ENCODE results near the gene CCDC112.
A peak's percentile ranks its signal among the peaks of the same experiment; 100 is the strongest.

CCDC112 gene

GRCh38 chr5:115291397-115291796, 5.1 kb downstream of the CCDC112 start:
- H3K27me3 ChIP-seq (ENCODE audit: control insufficient read depth, insufficient read depth, low read length): no peaks in the 10 kb centered on the region
- H3K4me1 ChIP-seq (ENCODE audit: control insufficient read depth, insufficient read depth, low read length): no peaks in the 10 kb centered on the region
- 0 out of 2 replicates have a peak, but pooled peaks cover 3% of the 10 kb centered on the region for H3K36me3 ChIP-seq (ENCODE audit: control insufficient read depth, insufficient read depth, low read length)
- H3K9me3 ChIP-seq (ENCODE audit: control insufficient read depth, insufficient read depth, low read depth, low read length): peaks cover 12% of the 10 kb centered on the region; the same call in 1 of the 2 replicates
- H3K9ac ChIP-seq (ENCODE audit: low read length): no peak overlapping the region
- no peak overlapping the region for H3K27ac ChIP-seq (ENCODE audit: low read depth, low read length)
- no peak overlapping the region for H3K4me3 ChIP-seq (ENCODE audit: low read depth, low read length)

- no peak overlapping the region for H3K4me3 ChIP-seq (ENCODE audit: low read depth, low read length)
- H3K9me3 ChIP-seq (ENCODE audit: control insufficient read depth, insufficient read depth, low read depth, low read length): peaks cover 12% of the 10 kb centered on the region; the same call in 1 of the 2 replicates
- H3K27me3 ChIP-seq (ENCODE audit: control insufficient read depth, insufficient read depth, low read length): no peaks in the 10 kb centered on the region
- no peak overlapping the region for H3K27ac ChIP-seq (ENCODE audit: low read depth, low read length)
- H3K36me3 ChIP-seq (ENCODE audit: control insufficient read depth, insufficient read depth, low read length): 0 out of 2 replicates have a peak, but pooled peaks cover 3% of the 10 kb centered on the region
- H3K9ac ChIP-seq (ENCODE audit: low read length): no peak overlapping the region
- H3K4me1 ChIP-seq (ENCODE audit: control insufficient read depth, insufficient read depth, low read length): no peaks in the 10 kb centered on the region
Observed at GRCh38 chr5:115289104-115289503, 7.3 kb downstream of the CCDC112 start.

- Histone ChIP-seq H3K36me3 (ENCODE audit: control insufficient read depth, insufficient read depth, low read length) (no peaks in the 10 kb centered on the region), H3K27ac (ENCODE audit: low read depth, low read length) (no peak overlapping the region), H3K4me1 (ENCODE audit: control insufficient read depth, insufficient read depth, low read length) (no peaks in the 10 kb centered on the region), H3K4me3 (ENCODE audit: low read depth, low read length) (no peak overlapping the region), H3K27me3 (ENCODE audit: control insufficient read depth, insufficient read depth, low read length) (no peaks in the 10 kb centered on the region), H3K9me3 (ENCODE audit: control insufficient read depth, insufficient read depth, low read depth, low read length) (no peaks in the 10 kb centered on the region), H3K9ac (ENCODE audit: low read length) (no peak overlapping the region)
Observed at GRCh38 chr5:115284021-115284420, 12.4 kb downstream of the CCDC112 start.

- H3K4me1 ChIP-seq (ENCODE audit: control insufficient read depth, insufficient read depth, low read length): no peaks in the 10 kb centered on the region
- H3K4me3 ChIP-seq (ENCODE audit: low read depth, low read length): no peak overlapping the region
- no peak overlapping the region for H3K27ac ChIP-seq (ENCODE audit: low read depth, low read length)
- H3K36me3 ChIP-seq (ENCODE audit: control insufficient read depth, insufficient read depth, low read length): no peaks in the 10 kb centered on the region
- no peaks in the 10 kb centered on the region for H3K27me3 ChIP-seq (ENCODE audit: control insufficient read depth, insufficient read depth, low read length)
- H3K9ac ChIP-seq (ENCODE audit: low read length): no peak overlapping the region
- H3K9me3 ChIP-seq (ENCODE audit: control insufficient read depth, insufficient read depth, low read depth, low read length): no peaks in the 10 kb centered on the region
Observed at GRCh38 chr5:115282131-115282530, 14.3 kb downstream of the CCDC112 start.

DNA sequence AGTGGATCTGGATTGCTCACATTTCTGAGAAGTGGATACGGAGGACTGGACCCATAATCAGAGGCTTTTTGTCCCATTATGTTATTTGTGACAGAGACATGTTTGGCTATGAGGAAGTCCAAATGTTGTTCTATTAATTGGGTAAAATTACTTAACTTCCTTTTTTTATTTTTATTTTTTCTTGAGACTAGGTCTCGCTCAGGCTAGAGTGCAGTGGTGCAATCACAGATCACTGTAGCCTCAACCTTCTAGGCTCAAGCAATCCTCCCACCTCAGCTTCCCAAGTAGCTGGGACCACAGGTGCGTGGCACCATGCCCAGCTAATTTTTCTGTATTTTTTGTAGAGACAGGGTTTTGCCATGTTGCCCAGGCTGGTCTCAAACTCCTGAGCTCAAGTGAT, 21.9 kb downstream of the CCDC112 start:
- Histone ChIP-seq H3K4me3 (ENCODE audit: low read depth, low read length) (no peak overlapping the region), H3K27me3 (ENCODE audit: control insufficient read depth, insufficient read depth, low read length) (no peaks in the 10 kb centered on the region), H3K27ac (ENCODE audit: low read depth, low read length) (no peak overlapping the region), H3K4me1 (ENCODE audit: control insufficient read depth, insufficient read depth, low read length) (no peaks in the 10 kb centered on the region), H3K9me3 (ENCODE audit: control insufficient read depth, insufficient read depth, low read depth, low read length) (no peaks in the 10 kb centered on the region), H3K36me3 (ENCODE audit: control insufficient read depth, insufficient read depth, low read length) (peaks cover 43% of the 10 kb centered on the region), H3K9ac (ENCODE audit: low read length) (no peak overlapping the region)

DNA sequence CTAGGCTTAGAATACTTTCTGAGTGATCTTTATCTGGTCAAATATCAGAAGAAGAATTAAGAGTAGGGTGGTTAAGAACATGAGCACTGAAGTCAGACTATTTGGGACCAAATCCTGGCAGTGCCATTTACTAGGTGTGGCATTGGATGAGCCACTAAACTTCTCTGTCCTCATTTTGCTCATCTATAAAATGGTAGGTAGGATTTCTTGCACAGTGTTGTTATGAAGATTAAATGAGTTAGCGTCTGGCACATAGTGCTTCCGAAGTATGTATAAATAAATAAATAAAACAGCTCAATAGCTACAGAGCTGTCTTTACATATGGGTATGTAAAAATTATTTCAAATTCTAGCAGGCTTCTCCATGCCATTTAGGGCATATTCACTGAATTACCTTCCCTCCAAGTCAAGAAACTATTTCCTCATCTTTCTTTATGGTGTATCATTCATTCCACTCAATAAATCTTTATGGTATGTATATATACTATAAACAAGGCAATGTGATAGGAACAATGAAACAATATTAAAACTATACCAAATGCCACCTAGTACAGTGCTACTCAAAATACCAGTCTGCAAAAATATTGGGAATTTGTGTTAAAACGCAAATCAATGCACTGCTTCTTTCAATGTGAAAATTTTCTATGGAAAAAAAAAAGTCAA, 24.0 kb downstream of the CCDC112 start:
- Histone ChIP-seq H3K27me3 (ENCODE audit: control insufficient read depth, insufficient read depth, low read length) (no peaks in the 10 kb centered on the region), H3K36me3 (ENCODE audit: control insufficient read depth, insufficient read depth, low read length) (peaks cover 59% of the 10 kb centered on the region), H3K27ac (ENCODE audit: low read depth, low read length) (no peak overlapping the region), H3K4me3 (ENCODE audit: low read depth, low read length) (no peak overlapping the region), H3K4me1 (ENCODE audit: control insufficient read depth, insufficient read depth, low read length) (no peaks in the 10 kb centered on the region), H3K9me3 (ENCODE audit: control insufficient read depth, insufficient read depth, low read depth, low read length) (no peaks in the 10 kb centered on the region), H3K9ac (ENCODE audit: low read length) (no peak overlapping the region)

DNA sequence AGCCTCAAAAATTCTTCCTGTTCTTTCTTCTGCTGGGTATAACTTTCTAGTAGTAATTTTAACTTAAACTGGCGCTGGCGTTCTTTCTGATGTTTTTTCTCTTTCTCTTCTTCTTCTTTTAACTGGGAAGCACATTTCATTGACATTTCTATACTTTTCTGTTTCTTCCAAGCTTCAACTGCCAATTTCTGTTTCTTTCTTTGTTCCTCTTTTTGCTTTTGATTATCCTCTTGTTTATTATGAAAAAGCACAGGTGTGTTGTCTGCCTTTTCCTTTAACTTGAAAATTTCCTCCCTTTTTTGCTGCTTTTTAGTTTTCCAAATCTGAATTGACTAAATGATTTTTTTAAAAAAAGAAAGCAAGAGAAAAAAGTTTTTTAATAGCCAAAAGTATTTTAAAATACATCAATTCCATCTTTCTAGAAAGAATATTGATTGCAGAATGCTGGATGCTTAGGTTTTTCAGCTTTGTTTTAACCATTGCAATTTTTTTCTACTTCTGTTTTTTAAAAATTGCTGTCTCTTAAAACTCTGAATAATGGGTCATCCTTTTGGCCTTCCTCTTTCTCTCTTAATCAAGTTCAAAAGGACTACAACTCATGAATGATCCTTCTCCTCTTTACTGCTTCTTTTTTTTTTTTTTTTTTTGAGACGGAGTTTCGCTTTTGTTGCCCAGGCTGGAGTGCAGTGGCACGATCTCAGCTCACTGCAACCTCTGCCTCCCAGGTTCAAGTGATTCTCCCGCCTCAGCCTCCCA, 25.0 kb downstream of the CCDC112 start:
- Histone ChIP-seq H3K4me1 (ENCODE audit: control insufficient read depth, insufficient read depth, low read length) (no peaks in the 10 kb centered on the region), H3K9me3 (ENCODE audit: control insufficient read depth, insufficient read depth, low read depth, low read length) (no peaks in the 10 kb centered on the region), H3K9ac (ENCODE audit: low read length) (no peak overlapping the region), H3K27ac (ENCODE audit: low read depth, low read length) (no peak overlapping the region), H3K27me3 (ENCODE audit: control insufficient read depth, insufficient read depth, low read length) (no peaks in the 10 kb centered on the region), H3K36me3 (ENCODE audit: control insufficient read depth, insufficient read depth, low read length) (peaks cover 63% of the 10 kb centered on the region), H3K4me3 (ENCODE audit: low read depth, low read length) (no peak overlapping the region)

DNA sequence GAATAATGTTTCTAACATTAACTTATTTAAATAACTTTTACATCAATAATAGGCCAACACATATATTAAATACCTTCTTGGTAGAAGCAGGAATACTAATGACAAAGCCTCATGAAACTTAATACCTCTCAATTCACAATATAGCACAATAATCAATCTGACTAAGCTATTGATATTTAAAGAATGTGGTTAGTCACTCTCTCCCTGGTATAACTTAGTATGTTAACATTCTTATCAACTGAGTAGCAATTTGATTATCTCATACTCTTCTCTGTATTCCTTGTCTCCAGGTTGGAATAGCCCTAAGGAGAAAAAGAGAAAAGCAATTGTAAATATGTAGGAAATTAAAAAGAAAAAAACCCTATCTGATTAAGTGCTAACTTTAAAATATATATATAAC, 28.8 kb downstream of the CCDC112 start:
- no peak overlapping the region for H3K9ac ChIP-seq (ENCODE audit: low read length)
- H3K9me3 ChIP-seq (ENCODE audit: control insufficient read depth, insufficient read depth, low read depth, low read length): no peaks in the 10 kb centered on the region
- H3K27ac ChIP-seq (ENCODE audit: low read depth, low read length): no peak overlapping the region
- H3K4me3 ChIP-seq (ENCODE audit: low read depth, low read length): no peak overlapping the region
- 0 out of 2 replicates have a peak, but pooled peaks cover 6% of the 10 kb centered on the region for H3K4me1 ChIP-seq (ENCODE audit: control insufficient read depth, insufficient read depth, low read length)
- H3K36me3 ChIP-seq (ENCODE audit: control insufficient read depth, insufficient read depth, low read length): peaks cover 38% of the 10 kb centered on the region
- no peaks in the 10 kb centered on the region for H3K27me3 ChIP-seq (ENCODE audit: control insufficient read depth, insufficient read depth, low read length)

DNA sequence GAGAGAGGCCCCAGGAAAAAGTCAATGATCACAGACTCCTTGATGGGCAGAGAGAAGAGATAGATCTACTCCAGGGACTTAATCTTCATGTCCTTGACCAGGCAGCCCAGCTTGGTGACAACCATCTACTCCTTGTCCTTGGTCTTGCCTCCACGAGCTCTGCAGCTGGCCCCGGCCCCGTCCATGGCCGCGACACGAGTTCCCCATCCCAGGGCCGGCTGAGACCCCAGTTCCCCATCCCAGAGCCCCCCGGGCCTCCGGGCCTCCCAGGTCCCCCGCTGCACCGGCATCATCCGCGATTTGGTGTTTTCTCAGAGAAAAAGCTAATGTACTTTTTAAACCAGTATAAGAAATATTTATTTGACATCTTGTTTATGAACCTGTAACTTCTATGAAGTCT, 31.2 kb downstream of the CCDC112 start:
- Histone ChIP-seq H3K9ac (ENCODE audit: low read length) (no peak overlapping the region), H3K9me3 (ENCODE audit: control insufficient read depth, insufficient read depth, low read depth, low read length) (no peaks in the 10 kb centered on the region), H3K27me3 (ENCODE audit: control insufficient read depth, insufficient read depth, low read length) (no peaks in the 10 kb centered on the region), H3K27ac (ENCODE audit: low read depth, low read length) (no peak overlapping the region), H3K4me3 (ENCODE audit: low read depth, low read length) (no peak overlapping the region), H3K36me3 (ENCODE audit: control insufficient read depth, insufficient read depth, low read length) (peaks cover 27% of the 10 kb centered on the region), H3K4me1 (ENCODE audit: control insufficient read depth, insufficient read depth, low read length) (0 out of 2 replicates have a peak, but pooled peaks cover 15% of the 10 kb centered on the region)

DNA sequence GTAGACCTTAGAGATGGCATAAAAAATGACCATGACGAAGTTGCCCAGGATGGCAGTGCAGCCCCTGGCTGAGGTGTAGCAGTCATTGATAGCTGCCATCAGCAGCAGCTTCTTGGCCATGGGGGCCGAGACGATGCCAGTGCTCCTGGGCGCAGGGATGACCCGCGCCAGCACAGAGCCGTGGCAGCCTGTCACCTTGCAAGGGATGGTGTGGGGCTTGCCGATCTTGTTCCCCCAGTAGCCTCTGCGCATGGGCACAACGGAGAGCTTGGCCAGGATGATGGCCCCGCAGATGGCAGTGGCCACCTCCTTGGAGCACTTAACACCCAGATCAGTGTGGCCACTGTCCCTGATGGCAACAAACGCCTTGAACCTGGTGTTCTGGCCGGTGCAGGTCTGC, 31.7 kb downstream of the CCDC112 start:
- Histone ChIP-seq H3K9me3 (ENCODE audit: control insufficient read depth, insufficient read depth, low read depth, low read length) (no peaks in the 10 kb centered on the region), H3K27me3 (ENCODE audit: control insufficient read depth, insufficient read depth, low read length) (no peaks in the 10 kb centered on the region), H3K27ac (ENCODE audit: low read depth, low read length) (no peak overlapping the region), H3K4me3 (ENCODE audit: low read depth, low read length) (no peak overlapping the region), H3K4me1 (ENCODE audit: control insufficient read depth, insufficient read depth, low read length) (0 out of 2 replicates have a peak, but pooled peaks cover 15% of the 10 kb centered on the region), H3K9ac (ENCODE audit: low read length) (no peak overlapping the region), H3K36me3 (ENCODE audit: control insufficient read depth, insufficient read depth, low read length) (peaks cover 27% of the 10 kb centered on the region)

DNA sequence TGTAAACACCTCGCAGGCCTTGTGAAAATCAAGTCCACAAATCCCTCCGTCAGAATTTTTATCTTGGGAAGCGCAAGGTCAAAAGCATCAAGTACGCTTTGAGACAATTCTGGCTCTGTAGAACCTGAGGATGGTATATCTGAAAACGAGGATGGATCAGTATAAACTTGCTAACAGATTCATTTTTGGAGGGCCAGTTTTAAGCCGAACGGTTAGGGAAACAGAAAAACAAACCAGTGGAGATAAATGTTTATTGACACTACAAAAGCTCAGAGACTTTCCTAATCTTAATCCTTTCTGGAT, 33.4 kb downstream of the CCDC112 start:
- Histone ChIP-seq H3K4me1 (ENCODE audit: control insufficient read depth, insufficient read depth, low read length) (0 out of 2 replicates have a peak, but pooled peaks cover 15% of the 10 kb centered on the region), H3K9ac (ENCODE audit: low read length) (peak overlapping the region; percentile 91), H3K36me3 (ENCODE audit: control insufficient read depth, insufficient read depth, low read length) (peaks cover 17% of the 10 kb centered on the region), H3K9me3 (ENCODE audit: control insufficient read depth, insufficient read depth, low read depth, low read length) (no peaks in the 10 kb centered on the region), H3K27me3 (ENCODE audit: control insufficient read depth, insufficient read depth, low read length) (no peaks in the 10 kb centered on the region), H3K27ac (ENCODE audit: low read depth, low read length) (peak overlapping the region; percentile 67; the same call in 1 of the 2 replicates), H3K4me3 (ENCODE audit: low read depth, low read length) (peak overlapping the region; percentile 91)

All from HUES6 (cell line).